Panc1 (cell line): Measurements from ENCODE around the gene MICAL2.

Experiments
- CTCF ChIP-seq: fragments of 450-650 bp; IDR thresholded peaks from 2 replicates; pipeline ENCODE4 v1.5.1; 2017; ENCODE audit warnings: mild to moderate bottlenecking
- POLR2AphosphoS5 ChIP-seq: IDR thresholded peaks from 2 replicates; pipeline ENCODE4 v1.6.1; 2012; ENCODE audit warnings: mild to moderate bottlenecking, low read depth, low read length, moderate library complexity
- REST ChIP-seq, 2 experiments: IDR thresholded peaks; 2 replicates each; pipeline ENCODE4 v1.6.1; 2011 to 2012; ENCODE audit warnings: low read depth in 2 of 2, control low read depth in 1 of 2, low read length in 1 of 2, mild to moderate bottlenecking in 1 of 2, moderate library complexity in 1 of 2; ENCODE audit not compliant: insufficient read depth in 1 of 2
- SIN3A ChIP-seq: IDR thresholded peaks from 2 replicates; pipeline ENCODE4 v1.6.1; 2012; ENCODE audit warnings: low read depth, mild to moderate bottlenecking, low read length, moderate library complexity, borderline replicate concordance; ENCODE audit not compliant: insufficient read depth
- TCF7L2 ChIP-seq: IDR thresholded peaks from 2 replicates; pipeline ENCODE4 v1.6.1; 2011; ENCODE audit warnings: mild to moderate bottlenecking, low read depth, low read length, inconsistent platforms

GRCh38 chr11:12270817-12271216 is 160.4 kb downstream of the MICAL2 start:
- no peak for TF ChIP-seq CTCF
- no peak for TF ChIP-seq REST (IDR thresholded peaks at IDR 0.05; ENCODE audit: insufficient read depth in 1 of 2, low read depth in 2 of 2, low read length in 1 of 2)
- TF ChIP-seq SIN3A = no peak
- no peak for TF ChIP-seq POLR2AphosphoS5
- TF ChIP-seq TCF7L2 = no peak
